GM12865 (cell line): ENCODE results near the gene C11orf54.
A peak's percentile ranks its signal among the peaks of the same experiment; 100 is the strongest.

ENCODE experiments used
- DNase-seq: peaks from one replicate; pipeline ENCODE4 v3.0.0; 2010; ENCODE audit warnings: low read depth
- H3K4me3 ChIP-seq: 2 replicates; pipeline ENCODE4 v1.5.1; 2011; ENCODE audit warnings: mild to moderate bottlenecking, low read depth, low read length, control low read depth
- CTCF ChIP-seq: IDR thresholded peaks from 2 replicates; pipeline ENCODE4 v1.5.1; 2011; ENCODE audit warnings: low read length, control low read depth, low read depth, inconsistent platforms; ENCODE audit not compliant: insufficient read depth; ENCODE audit errors: missing control alignments

C11orf54 gene

GRCh38 chr11:93775289-93775688 is 33.8 kb downstream of the C11orf54 start:
- TF ChIP-seq CTCF, result peak; percentile 24
- H3K4me3 ChIP-seq, result no peak overlapping the region
- DNase-seq, result no peak

DNA sequence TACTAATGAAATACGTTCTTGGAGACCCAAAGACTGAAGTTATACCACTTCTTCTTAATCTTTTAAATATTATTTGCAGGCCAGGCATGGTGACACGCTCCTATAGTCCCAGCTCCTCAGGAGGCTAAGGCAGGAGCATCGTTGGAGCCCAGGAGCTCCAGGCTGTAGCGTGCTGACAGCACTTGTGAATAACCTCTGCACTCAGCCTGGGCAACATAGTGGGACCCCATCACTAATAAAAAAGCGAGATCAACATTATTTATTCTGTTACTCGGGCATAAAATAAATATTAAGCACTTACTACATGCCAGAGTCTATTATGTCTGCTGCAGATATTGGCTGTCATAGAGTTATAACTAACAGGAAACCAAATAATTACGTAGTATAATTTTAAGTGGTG is 41.9 kb downstream of the C11orf54 start:
- DNase-seq, result no peak
- no peak for TF ChIP-seq CTCF
- peak overlapping the region; percentile 96 for H3K4me3 ChIP-seq

DNA sequence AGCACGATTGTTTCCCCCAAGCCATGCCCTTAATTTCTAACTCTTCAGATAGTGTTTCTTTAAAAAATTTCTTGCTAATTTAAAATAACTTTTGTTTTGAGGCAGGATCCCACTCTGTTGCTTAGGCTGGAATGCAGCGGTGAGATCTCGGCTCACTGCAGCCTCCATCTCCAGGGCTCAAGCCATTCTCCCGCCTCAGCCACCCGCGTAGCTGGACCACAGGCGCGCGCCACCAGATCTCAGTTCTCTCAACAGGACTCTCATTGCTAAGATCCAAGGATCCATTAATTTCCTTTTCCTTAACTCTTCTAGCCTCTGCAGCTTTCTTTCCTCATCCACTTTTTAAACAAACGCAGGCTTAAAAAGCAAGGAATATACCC is 42.3 kb downstream of the C11orf54 start:
- H3K4me3 ChIP-seq, result peak overlapping the region; percentile 96
- TF ChIP-seq CTCF, result no peak
- no peak for DNase-seq

- TF ChIP-seq CTCF, result peak; percentile 39
- H3K4me3 ChIP-seq, result peak within 1 kb of the TSS; percentile 96
- peak; percentile 93 for DNase-seq
These were observed 42.9 kb downstream of the C11orf54 start, which contains the start of gene MED17 for GRCh38 chr11:93784145-93784934. TSS of gene MED17 (plus strand) at chr11:93784282. CDS start at chr11:93784514, 232 bp downstream.

DNA sequence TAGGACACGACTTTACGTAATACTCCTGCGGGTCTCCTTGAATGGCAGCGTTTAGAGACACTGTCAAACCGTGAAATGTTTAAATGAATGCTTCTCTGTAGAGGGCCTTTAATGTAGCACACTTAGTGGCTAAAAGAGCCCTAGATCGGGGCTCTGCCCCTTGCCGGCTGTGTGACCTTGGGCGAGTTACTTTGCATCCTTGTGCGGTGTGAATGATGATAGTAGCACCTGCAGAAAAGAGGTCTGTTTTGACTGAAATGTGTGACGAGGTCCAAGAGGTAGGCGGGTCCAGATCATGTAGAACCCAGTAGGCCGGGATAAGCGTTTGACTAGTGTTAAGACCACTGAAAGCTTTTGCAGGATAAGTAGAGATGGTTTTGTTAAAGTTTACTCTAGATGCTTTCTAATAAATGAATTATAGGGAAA is 43.5 kb downstream of the C11orf54 start:
- DNase-seq, result peak; percentile 46
- peak overlapping the region; percentile 96 for H3K4me3 ChIP-seq
- TF ChIP-seq CTCF, result no peak

- no peak for DNase-seq
- no peak overlapping the region for H3K4me3 ChIP-seq
- no peak for TF ChIP-seq CTCF
These were observed 50.0 kb downstream of the C11orf54 start for GRCh38 chr11:93791493-93791892.
